MM.1S (cell line): Measurements from ENCODE around the gene EXOC5.

Source experiments
- EZH2 ChIP-seq: fragments of 300-600 bp; sonication (generic); optimal IDR thresholded peaks from 2 replicates; pipeline ENCODE3; 2017; ENCODE audit warnings: low read depth, mild to moderate bottlenecking, antibody characterized with exemption, low read length, mixed read lengths
- TF ChIP-seq, protein P1 (sequence below): fragments of 300-600 bp; sonication (generic); IDR thresholded peaks from 2 replicates; pipeline ENCODE4 v1.5.1; 2016; ENCODE audit warnings: antibody characterized with exemption, low read length, mixed read lengths

- TF ChIP-seq, protein P1, sequence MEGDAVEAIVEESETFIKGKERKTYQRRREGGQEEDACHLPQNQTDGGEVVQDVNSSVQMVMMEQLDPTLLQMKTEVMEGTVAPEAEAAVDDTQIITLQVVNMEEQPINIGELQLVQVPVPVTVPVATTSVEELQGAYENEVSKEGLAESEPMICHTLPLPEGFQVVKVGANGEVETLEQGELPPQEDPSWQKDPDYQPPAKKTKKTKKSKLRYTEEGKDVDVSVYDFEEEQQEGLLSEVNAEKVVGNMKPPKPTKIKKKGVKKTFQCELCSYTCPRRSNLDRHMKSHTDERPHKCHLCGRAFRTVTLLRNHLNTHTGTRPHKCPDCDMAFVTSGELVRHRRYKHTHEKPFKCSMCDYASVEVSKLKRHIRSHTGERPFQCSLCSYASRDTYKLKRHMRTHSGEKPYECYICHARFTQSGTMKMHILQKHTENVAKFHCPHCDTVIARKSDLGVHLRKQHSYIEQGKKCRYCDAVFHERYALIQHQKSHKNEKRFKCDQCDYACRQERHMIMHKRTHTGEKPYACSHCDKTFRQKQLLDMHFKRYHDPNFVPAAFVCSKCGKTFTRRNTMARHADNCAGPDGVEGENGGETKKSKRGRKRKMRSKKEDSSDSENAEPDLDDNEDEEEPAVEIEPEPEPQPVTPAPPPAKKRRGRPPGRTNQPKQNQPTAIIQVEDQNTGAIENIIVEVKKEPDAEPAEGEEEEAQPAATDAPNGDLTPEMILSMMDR, result no peak
- no peak for TF ChIP-seq EZH2
Observed at GRCh38 chr14:57290751-57291150, 22.0 kb upstream of the EXOC5 start.
